Measurements from ENCODE around the gene RAD51B. TPM values are rescaled to one million over a fixed set of nuclear protein-coding genes. Genes with fewer than 3 reads are reported as not detected.
"Not testable (repeated sequence)": the region's sequence is repeated elsewhere in the genome, so short reads cannot be mapped to it uniquely, and the experiment has no call there.

The RAD51B gene
- total RNA-seq, 2 donors from 2014 or later: 31.1 to 67.3 TPM

- Mint-ChIP-seq H3K27ac (peak within 1 kb of the TSS; percentile 83 to 99), H3K27me3 (no peaks in the 10 kb centered on the region), H3K4me1 (ENCODE audit: low read depth in 2 of 2) (peaks cover 36 to 42% of the 10 kb centered on the region in 2 donors), H3K36me3 (no peaks in the 10 kb centered on the region), H3K9me3 (no peaks in the 10 kb centered on the region), H3K4me3 (peak within 1 kb of the TSS; percentile 90)
- DNase-seq (ENCODE audit: low spot score): peak; percentile 93
- peak; percentile 94 to 95 for ATAC-seq
Measured at GRCh38 chr14:67816326-67817002, 3.1 kb upstream of the RAD51B start, which contains the start of gene ZFYVE26. ZFYVE26 (minus strand) TSS chr14:67816590; CDS start chr14:67815963, 627 bp downstream.

- Mint-ChIP-seq H3K4me1 (ENCODE audit: low read depth in 2 of 2) (peaks cover 36 to 42% of the 10 kb centered on the region in 2 donors), H3K27me3 (no peaks in the 10 kb centered on the region), H3K27ac (peak overlapping the region; percentile 83 to 97), H3K4me3 (peak overlapping the region; percentile 90), H3K36me3 (no peaks in the 10 kb centered on the region), H3K9me3 (no peaks in the 10 kb centered on the region)
- ATAC-seq (no peak), DNase-seq (ENCODE audit: low spot score) (no peak)
Measured at GRCh38 chr14:67817750-67818438, 1.7 kb upstream of the RAD51B start.

DNA sequence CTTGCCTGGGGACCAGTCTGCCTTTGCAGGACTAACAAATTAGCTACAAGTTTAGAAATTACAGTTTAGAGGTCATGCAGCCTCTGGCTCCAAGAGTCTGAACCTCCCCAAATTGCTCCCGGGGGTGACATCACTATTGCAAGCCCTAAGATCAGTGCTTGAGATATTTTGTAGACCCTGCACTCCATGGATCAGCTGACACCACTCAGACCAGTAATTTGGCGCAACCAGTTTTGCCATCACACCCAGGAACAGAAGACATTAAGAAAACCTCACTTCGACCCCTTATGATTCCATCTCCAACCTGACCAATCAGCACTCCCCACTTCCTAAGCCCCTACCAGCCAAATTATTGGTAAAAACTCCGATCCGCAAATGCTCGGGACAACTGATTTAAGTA lies 1.1 kb upstream of the RAD51B start:
- Mint-ChIP-seq H3K4me3 (peak overlapping the region; percentile 90), H3K27ac (peak overlapping the region in 1 of 2 donors; percentile 97), H3K4me1 (ENCODE audit: low read depth in 2 of 2) (peaks cover 36 to 42% of the 10 kb centered on the region in 2 donors)
- not testable (repeated sequence) for H3K27me3 Mint-ChIP-seq; DNase-seq (ENCODE audit: low spot score); ATAC-seq; H3K9me3 Mint-ChIP-seq; H3K36me3 Mint-ChIP-seq

DNA sequence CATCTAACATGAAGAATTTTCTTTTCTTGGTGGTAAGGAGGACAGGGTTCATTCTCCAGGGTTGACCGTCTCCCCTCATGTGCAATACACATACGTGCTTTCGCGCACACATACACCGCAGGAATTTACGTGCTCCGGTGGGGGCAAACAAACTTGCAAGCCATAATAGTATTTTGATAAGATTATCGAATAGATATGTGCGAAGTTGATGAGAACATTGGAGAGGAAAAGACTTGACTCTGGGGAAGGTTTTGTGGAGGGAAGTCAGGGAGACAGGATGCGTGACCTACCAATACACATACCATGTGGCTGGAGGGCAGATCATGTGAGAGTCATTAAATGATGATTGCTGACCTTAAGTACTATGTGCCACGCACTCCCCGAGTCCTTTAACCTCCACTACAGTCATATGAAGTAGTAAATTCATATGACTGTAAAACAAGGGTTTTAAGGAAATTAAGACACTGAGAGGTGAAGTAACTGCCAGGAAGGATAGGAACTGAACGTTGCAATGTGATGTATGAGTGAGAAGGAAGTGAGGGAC lies 921 bp downstream of the RAD51B start:
- H3K36me3 Mint-ChIP-seq: no peaks in the 10 kb centered on the region
- peak overlapping the region; percentile 90 to 97 for H3K27ac Mint-ChIP-seq
- H3K9me3 Mint-ChIP-seq: no peaks in the 10 kb centered on the region
- H3K4me1 Mint-ChIP-seq (ENCODE audit: low read depth in 2 of 2): peaks cover 24 to 33% of the 10 kb centered on the region in 2 donors
- peak in 1 of 2 donors; percentile 36 for ATAC-seq
- no peaks in the 10 kb centered on the region for H3K27me3 Mint-ChIP-seq
- H3K4me3 Mint-ChIP-seq: peak overlapping the region; percentile 97
- no peak for DNase-seq (ENCODE audit: low spot score)

- DNase-seq (ENCODE audit: low spot score) (no peak), ATAC-seq (no peak)
- Mint-ChIP-seq H3K27me3 (no peaks in the 10 kb centered on the region), H3K9me3 (no peaks in the 10 kb centered on the region), H3K4me3 (peak overlapping the region; percentile 97), H3K36me3 (no peaks in the 10 kb centered on the region), H3K4me1 (ENCODE audit: low read depth in 2 of 2) (peaks cover 23 to 30% of the 10 kb centered on the region in 2 donors), H3K27ac (peak overlapping the region; percentile 90 to 97)
Measured at GRCh38 chr14:67821121-67821520, 1.5 kb downstream of the RAD51B start.

GRCh38 chr14:67831113-67831512 lies 11.5 kb downstream of the RAD51B start:
- ATAC-seq (no peak), DNase-seq (ENCODE audit: low spot score) (no peak)
- Mint-ChIP-seq H3K4me1 (ENCODE audit: low read depth in 2 of 2) (peaks cover 0 to 7% of the 10 kb centered on the region in 2 donors), H3K9me3 (peaks cover 4% of the 10 kb centered on the region), H3K27me3 (no peaks in the 10 kb centered on the region), H3K27ac (no peak overlapping the region), H3K4me3 (no peak overlapping the region), H3K36me3 (peaks cover 16% of the 10 kb centered on the region)

DNA sequence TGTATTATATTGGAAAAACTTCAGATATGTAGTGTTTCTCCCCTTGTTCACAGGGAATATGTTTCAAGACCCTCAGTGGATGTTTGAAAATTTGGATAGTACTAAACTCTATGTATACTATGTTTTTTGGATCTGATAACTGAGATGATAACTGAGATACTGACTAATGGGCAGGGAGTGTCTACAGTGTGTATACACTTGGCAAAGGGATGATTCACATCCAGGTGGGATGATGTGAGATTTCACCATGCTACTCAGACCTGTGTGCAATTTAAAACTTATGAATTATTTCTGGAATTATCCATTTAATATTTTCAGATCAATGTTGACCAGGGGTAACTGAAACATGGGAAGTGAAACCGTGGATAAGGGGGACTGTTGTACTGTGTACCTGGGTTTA lies 13.8 kb downstream of the RAD51B start:
- H3K27ac Mint-ChIP-seq: no peak overlapping the region
- no peak overlapping the region for H3K4me3 Mint-ChIP-seq
- no peak for ATAC-seq

DNA sequence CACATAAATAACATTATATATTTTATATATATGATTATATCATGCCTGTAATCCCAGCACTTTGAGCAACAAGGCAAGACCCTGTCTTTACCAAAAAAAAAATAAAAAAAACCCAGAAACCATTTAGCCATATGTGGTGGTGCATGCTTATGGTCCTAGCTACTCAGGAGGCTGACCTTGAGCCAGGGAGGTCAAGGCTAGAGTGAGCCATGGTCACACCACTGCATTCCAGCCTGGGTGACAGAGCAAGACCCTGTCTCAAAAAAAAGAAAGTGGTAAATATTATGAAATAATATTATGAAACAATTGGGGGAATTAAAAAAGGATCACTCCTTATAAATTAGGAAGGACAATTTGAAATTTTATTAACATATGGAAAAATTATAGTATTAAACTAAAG lies 16.0 kb downstream of the RAD51B start:
- ATAC-seq: no peak
- Mint-ChIP-seq H3K9me3 (no peaks in the 10 kb centered on the region), H3K4me3 (no peak overlapping the region), H3K4me1 (ENCODE audit: low read depth in 2 of 2) (peaks cover 0 to under 1% of the 10 kb centered on the region in 2 donors), H3K36me3 (no peaks in the 10 kb centered on the region), H3K27ac (no peak overlapping the region), H3K27me3 (no peaks in the 10 kb centered on the region)
- DNase-seq (ENCODE audit: low spot score): no peak

More for the DNA sequence above, 13.8 kb downstream of the RAD51B start:
- Mint-ChIP-seq H3K4me1 (ENCODE audit: low read depth in 2 of 2) (peaks cover 0 to 6% of the 10 kb centered on the region in 2 donors), H3K36me3 (peaks cover 3% of the 10 kb centered on the region), H3K9me3 (peaks cover 3% of the 10 kb centered on the region), H3K27me3 (no peaks in the 10 kb centered on the region)
- DNase-seq (ENCODE audit: low spot score): no peak

DNA sequence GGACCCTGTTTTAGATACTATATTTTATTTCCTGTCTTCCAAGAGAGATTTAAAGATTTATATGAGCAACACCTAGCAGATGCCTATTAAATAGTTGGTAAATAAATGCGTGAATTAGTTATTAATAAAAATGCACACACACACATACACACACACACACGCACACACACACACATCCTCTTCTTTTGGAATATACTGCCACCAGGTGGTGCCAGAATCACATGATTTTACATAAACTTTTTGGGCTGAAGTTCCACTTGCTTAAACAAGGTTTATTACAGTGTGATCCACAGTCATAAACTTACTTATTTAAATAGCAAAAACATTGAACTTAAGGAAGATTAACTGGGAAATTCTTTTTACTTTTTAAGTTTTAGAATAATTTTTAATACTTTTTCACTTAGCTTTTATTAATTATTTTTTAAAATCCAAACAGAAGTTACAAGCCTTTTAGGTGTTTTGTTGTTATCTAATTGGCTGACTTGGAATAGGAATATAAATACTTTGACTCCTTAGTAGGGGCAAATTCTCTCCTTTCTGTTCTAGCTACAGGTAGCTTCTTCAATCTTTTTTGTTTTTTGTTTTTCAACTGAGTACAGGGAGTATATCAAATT lies 17.5 kb downstream of the RAD51B start:
- no peak overlapping the region for H3K27ac Mint-ChIP-seq
- no peaks in the 10 kb centered on the region for H3K9me3 Mint-ChIP-seq
- no peaks in the 10 kb centered on the region for H3K4me1 Mint-ChIP-seq (ENCODE audit: low read depth in 2 of 2)
- no peak for ATAC-seq
- no peak for DNase-seq (ENCODE audit: low spot score)
- H3K36me3 Mint-ChIP-seq: no peaks in the 10 kb centered on the region
- no peaks in the 10 kb centered on the region for H3K27me3 Mint-ChIP-seq
- no peak overlapping the region for H3K4me3 Mint-ChIP-seq

- H3K4me3 Mint-ChIP-seq: no peak overlapping the region
- peaks cover 19 to 26% of the 10 kb centered on the region in 2 donors for H3K4me1 Mint-ChIP-seq (ENCODE audit: low read depth in 2 of 2)
- H3K27me3 Mint-ChIP-seq: peaks cover 6 to 14% of the 10 kb centered on the region in 2 donors
- no peak overlapping the region for H3K27ac Mint-ChIP-seq
- H3K36me3 Mint-ChIP-seq: peaks cover 29% of the 10 kb centered on the region
- no peak for DNase-seq (ENCODE audit: low spot score)
- H3K9me3 Mint-ChIP-seq: peaks cover 5% of the 10 kb centered on the region
- ATAC-seq: peak in 1 of 2 donors; percentile 24
Measured at GRCh38 chr14:67846029-67846610, 26.5 kb downstream of the RAD51B start.

- Mint-ChIP-seq H3K27ac (no peak overlapping the region), H3K36me3 (peaks cover 30% of the 10 kb centered on the region)
Measured at GRCh38 chr14:67850066-67850830, 30.7 kb downstream of the RAD51B start.

DNA sequence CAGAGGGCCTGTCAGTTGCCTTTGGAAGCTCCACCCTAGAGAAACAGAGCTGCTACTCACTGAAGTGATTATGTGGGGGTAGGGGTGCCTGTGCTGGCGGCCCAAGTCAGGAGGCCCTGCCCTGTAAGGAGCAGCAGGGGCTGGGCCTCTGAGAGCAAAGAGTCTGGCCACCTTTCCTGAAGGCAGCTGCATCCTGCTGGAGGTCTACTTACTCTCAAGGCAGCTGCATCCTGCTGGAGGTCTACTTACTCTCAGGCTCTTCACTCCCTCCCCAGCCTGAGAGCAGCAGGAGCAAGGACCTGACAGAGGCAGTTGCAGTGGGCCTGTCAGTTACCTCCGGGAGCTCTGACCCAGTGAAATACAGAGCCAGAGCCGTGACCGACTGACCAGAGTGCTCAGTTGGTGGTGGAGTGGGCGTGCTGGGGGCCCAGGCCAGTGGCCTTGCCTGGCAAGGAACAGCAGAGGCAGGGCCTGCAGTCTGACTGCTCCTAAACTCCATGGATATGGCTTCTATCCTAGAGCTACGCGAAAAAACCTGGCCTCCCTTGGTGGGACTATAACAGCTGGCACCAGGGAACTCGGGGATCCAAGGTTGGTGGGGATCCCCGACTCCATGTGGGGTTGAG lies 32.3 kb downstream of the RAD51B start:
- Mint-ChIP-seq H3K27me3 (peaks cover 19 to 27% of the 10 kb centered on the region in 2 donors), H3K36me3 (peaks cover 30% of the 10 kb centered on the region), H3K4me1 (ENCODE audit: low read depth in 2 of 2) (peaks cover 30 to 37% of the 10 kb centered on the region in 2 donors), H3K9me3 (peaks cover 5% of the 10 kb centered on the region), H3K27ac (no peak overlapping the region), H3K4me3 (no peak overlapping the region)
- ATAC-seq (no peak), DNase-seq (ENCODE audit: low spot score) (no peak)

More at GRCh38 chr14:67850066-67850830, 30.7 kb downstream of the RAD51B start:
- H3K27me3 Mint-ChIP-seq: peaks cover 19 to 24% of the 10 kb centered on the region in 2 donors
- no peak overlapping the region for H3K4me3 Mint-ChIP-seq
- no peak for DNase-seq (ENCODE audit: low spot score)
- H3K4me1 Mint-ChIP-seq (ENCODE audit: low read depth in 2 of 2): peaks cover 25 to 33% of the 10 kb centered on the region in 2 donors
- no peak for ATAC-seq
- peaks cover 5% of the 10 kb centered on the region for H3K9me3 Mint-ChIP-seq
